Measurements from ENCODE around the gene ZNF783.

Gene ZNF783

GRCh38 chr7:149296368-149296767 lies 34.4 kb downstream of the ZNF783 start:
- TF ChIP-seq, protein P1, sequence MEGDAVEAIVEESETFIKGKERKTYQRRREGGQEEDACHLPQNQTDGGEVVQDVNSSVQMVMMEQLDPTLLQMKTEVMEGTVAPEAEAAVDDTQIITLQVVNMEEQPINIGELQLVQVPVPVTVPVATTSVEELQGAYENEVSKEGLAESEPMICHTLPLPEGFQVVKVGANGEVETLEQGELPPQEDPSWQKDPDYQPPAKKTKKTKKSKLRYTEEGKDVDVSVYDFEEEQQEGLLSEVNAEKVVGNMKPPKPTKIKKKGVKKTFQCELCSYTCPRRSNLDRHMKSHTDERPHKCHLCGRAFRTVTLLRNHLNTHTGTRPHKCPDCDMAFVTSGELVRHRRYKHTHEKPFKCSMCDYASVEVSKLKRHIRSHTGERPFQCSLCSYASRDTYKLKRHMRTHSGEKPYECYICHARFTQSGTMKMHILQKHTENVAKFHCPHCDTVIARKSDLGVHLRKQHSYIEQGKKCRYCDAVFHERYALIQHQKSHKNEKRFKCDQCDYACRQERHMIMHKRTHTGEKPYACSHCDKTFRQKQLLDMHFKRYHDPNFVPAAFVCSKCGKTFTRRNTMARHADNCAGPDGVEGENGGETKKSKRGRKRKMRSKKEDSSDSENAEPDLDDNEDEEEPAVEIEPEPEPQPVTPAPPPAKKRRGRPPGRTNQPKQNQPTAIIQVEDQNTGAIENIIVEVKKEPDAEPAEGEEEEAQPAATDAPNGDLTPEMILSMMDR (IDR thresholded peaks at IDR 0.05; ENCODE audit: low read depth, low read length, missing control alignments): no peak
- in situ Hi-C loops (cut with HindIII; ENCODE audit: low sequenced_read_pairs): no loop called here
- DNase-seq (ENCODE audit: low read depth): no peak
- H3K4me3 ChIP-seq (ENCODE audit: low read depth, low read length): no peak overlapping the region

- DNase-seq (ENCODE audit: low read depth): no peak
- in situ Hi-C loops (cut with HindIII; ENCODE audit: low sequenced_read_pairs): no loop called here
- TF ChIP-seq, protein P1 (IDR thresholded peaks at IDR 0.05; ENCODE audit: low read depth, low read length, missing control alignments): no peak
- H3K4me3 ChIP-seq (ENCODE audit: low read depth, low read length): no peak overlapping the region
These were observed 35.2 kb downstream of the ZNF783 start for GRCh38 chr7:149297034-149297755.

- DNase-seq (ENCODE audit: low read depth): no peak
- TF ChIP-seq, protein P1 (IDR thresholded peaks at IDR 0.05; ENCODE audit: low read depth, low read length, missing control alignments): no peak
- H3K4me3 ChIP-seq (ENCODE audit: low read depth, low read length): no peak overlapping the region
- in situ Hi-C loops (cut with HindIII; ENCODE audit: low sequenced_read_pairs): no loop called here
These were observed 38.8 kb downstream of the ZNF783 start for GRCh38 chr7:149300620-149301285.

- in situ Hi-C loops (cut with HindIII; ENCODE audit: low sequenced_read_pairs): no loop called here
- TF ChIP-seq, protein P1 (IDR thresholded peaks at IDR 0.05; ENCODE audit: low read depth, low read length, missing control alignments): no peak
- DNase-seq (ENCODE audit: low read depth): no peak
- no peak overlapping the region for H3K4me3 ChIP-seq (ENCODE audit: low read depth, low read length)
These were observed 40.2 kb downstream of the ZNF783 start for GRCh38 chr7:149302222-149302621.

DNA sequence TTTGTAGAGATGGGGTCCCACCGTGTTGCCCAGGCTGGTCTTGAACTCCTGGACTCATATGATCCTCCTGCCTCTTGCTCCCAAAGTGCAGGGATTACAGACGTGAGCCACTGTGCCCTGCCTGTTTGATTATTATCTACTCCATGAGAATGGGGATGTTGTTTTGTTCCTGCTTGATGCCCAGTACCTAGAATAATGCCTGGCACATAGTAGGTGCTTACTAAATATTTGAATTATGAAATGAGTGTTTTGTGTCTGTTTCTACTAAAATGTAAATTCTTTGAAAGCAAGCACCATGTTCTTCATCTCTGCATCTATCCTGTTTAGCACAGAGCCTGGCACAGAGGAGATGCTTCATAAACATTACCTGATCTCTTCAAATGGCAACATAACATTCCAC lies 40.9 kb downstream of the ZNF783 start:
- in situ Hi-C loops (cut with HindIII; ENCODE audit: low sequenced_read_pairs): no loop called here
- TF ChIP-seq, protein P1 (IDR thresholded peaks at IDR 0.05; ENCODE audit: low read depth, low read length, missing control alignments): no peak
- H3K4me3 ChIP-seq (ENCODE audit: low read depth, low read length): no peak overlapping the region
- DNase-seq (ENCODE audit: low read depth): no peak

- in situ Hi-C loops (cut with HindIII; ENCODE audit: low sequenced_read_pairs): no loop called here
- no peak for DNase-seq (ENCODE audit: low read depth)
- no peak overlapping the region for H3K4me3 ChIP-seq (ENCODE audit: low read depth, low read length)
- TF ChIP-seq, protein P1 (IDR thresholded peaks at IDR 0.05; ENCODE audit: low read depth, low read length, missing control alignments): no peak
These were observed 42.0 kb downstream of the ZNF783 start for GRCh38 chr7:149304006-149304405.
